Activated T-helper 2 cell treated with anti-CD3 and anti-CD28 coated beads, Interferon-gamma antibody, Interleukin-2, Interleukin-4, amounts not matched to agents 10 μg/mL and 5 μg/mL and 100 μg/mL, durations not matched to agents 14 hours and 24 hours and 36 hours (primary cell): ENCODE data around the gene KCTD6. TPM values are rescaled to one million over a fixed set of nuclear protein-coding genes. Genes with fewer than 3 reads are reported as not detected.

Experiments
- DNase-seq: peaks from one replicate; pipeline ENCODE4 v3.0.0; 2021; ENCODE audit warnings: low spot score
- H3K27ac Mint-ChIP-seq: one replicate; pipeline ENCODE4 v1.8.0; 2021; ENCODE audit warnings: mixed read lengths
- H3K27me3 Mint-ChIP-seq: one replicate; pipeline ENCODE4 v1.8.0; 2021; ENCODE audit warnings: low read depth, mixed read lengths
- H3K36me3 Mint-ChIP-seq: one replicate; pipeline ENCODE4 v1.8.0; 2021; ENCODE audit warnings: low read depth, mixed read lengths
- H3K4me1 Mint-ChIP-seq: one replicate; pipeline ENCODE4 v1.8.0; 2021; ENCODE audit warnings: low read depth, mixed read lengths
- H3K4me3 Mint-ChIP-seq: one replicate; pipeline ENCODE4 v1.8.0; 2021; ENCODE audit warnings: low read depth, mild to moderate bottlenecking, moderate library complexity, mixed read lengths
- H3K9me3 Mint-ChIP-seq: one replicate; pipeline ENCODE4 v1.8.0; 2021; ENCODE audit warnings: mixed read lengths
- intact Hi-C: fragments of 100-400 bp; cut with micrococcal nuclease; formaldehyde crosslinking; loops from one replicate; pipeline ENCODE4 v1.15.1; 2023
- total RNA-seq: library from RNA; stranded (reverse); gene quantifications from 2 replicates; pipeline ENCODE4 v1.2.3, GENCODE V29; 2022

KCTD6 gene
- total RNA-seq, 1 donor from 2014 or later: 7.2 TPM

DNA sequence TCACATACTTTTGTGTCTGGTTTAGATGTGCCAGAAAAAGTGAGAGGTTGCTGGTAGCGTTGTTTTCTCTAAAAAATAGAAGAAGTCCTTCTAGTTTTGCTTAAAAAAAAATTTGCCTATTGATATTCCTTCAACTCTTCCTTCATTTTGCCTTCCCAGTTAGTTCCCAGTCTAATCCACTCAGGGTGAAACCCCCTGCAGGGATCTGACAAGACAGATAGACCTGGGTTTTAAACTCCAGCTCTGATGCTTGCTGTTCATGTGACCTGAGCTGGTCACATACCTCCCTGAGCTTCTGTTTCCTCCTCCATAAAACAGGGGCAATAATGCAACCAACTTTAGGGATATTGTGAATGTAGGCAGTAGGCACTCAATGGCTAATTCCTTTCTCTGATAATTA lies 18.6 kb upstream of the KCTD6 start:
- H3K36me3 Mint-ChIP-seq: no peaks in the 10 kb centered on the region
- H3K4me1 Mint-ChIP-seq: peaks cover 46% of the 10 kb centered on the region
- H3K4me3 Mint-ChIP-seq: no peak overlapping the region
- H3K27ac Mint-ChIP-seq: no peak overlapping the region
- H3K9me3 Mint-ChIP-seq: no peaks in the 10 kb centered on the region
- intact Hi-C loops: loop anchor here (5.0 kb wide), 2 partner anchors 41 to 116 kb away; partner anchors contain the start of gene PDHB
- peaks cover 6% of the 10 kb centered on the region for H3K27me3 Mint-ChIP-seq
- DNase-seq: no peak

- H3K4me1 Mint-ChIP-seq: peaks cover 42% of the 10 kb centered on the region
These were observed 17.5 kb upstream of the KCTD6 start for GRCh38 chr3:58474348-58474911.

DNA sequence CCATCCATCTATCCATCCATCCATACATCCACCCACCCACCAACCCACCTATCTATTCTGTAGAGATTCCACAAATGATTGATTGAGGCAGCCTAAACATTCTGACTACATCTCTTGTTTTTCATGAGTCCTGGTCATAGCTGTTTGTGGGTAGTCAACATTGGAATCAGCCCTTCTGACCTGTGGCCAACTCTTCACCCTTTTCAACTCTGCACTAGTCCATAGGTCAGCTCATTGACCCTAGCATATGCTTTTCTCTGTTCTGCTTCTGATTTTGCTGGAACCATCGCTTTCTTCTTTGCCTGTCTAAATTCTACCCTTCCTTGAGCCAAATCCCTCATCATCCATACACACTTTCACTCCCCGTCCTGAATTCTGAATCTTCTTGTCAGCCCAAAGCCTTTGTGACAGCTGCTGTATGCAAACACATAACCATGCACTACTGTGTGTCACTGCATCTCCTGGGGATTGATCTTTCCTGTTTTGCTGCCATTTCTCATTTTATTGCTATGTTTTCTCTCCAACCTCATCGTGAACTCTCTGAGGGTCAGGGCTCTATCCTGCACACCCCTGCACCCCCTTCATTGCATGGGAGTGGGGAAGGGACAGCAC lies 16.8 kb upstream of the KCTD6 start:
- H3K4me3 Mint-ChIP-seq: no peak overlapping the region
- no peak overlapping the region for H3K27ac Mint-ChIP-seq
- H3K36me3 Mint-ChIP-seq: no peaks in the 10 kb centered on the region
- intact Hi-C loops: loop anchor here (5.0 kb wide), 2 partner anchors 43 to 118 kb away; partner anchors contain the start of gene PDHB
- no peak for DNase-seq
- H3K27me3 Mint-ChIP-seq: peaks cover 8% of the 10 kb centered on the region
- H3K4me1 Mint-ChIP-seq: peaks cover 40% of the 10 kb centered on the region
- no peaks in the 10 kb centered on the region for H3K9me3 Mint-ChIP-seq

More at GRCh38 chr3:58474348-58474911, 17.5 kb upstream of the KCTD6 start:
- Mint-ChIP-seq H3K27me3 (peaks cover 8% of the 10 kb centered on the region), H3K36me3 (no peaks in the 10 kb centered on the region), H3K9me3 (no peaks in the 10 kb centered on the region), H3K27ac (no peak overlapping the region), H3K4me3 (no peak overlapping the region)
- intact Hi-C loops: loop anchor here (5.0 kb wide), 2 partner anchors 42 to 117 kb away; partner anchors contain the start of gene PDHB
- no peak for DNase-seq

DNA sequence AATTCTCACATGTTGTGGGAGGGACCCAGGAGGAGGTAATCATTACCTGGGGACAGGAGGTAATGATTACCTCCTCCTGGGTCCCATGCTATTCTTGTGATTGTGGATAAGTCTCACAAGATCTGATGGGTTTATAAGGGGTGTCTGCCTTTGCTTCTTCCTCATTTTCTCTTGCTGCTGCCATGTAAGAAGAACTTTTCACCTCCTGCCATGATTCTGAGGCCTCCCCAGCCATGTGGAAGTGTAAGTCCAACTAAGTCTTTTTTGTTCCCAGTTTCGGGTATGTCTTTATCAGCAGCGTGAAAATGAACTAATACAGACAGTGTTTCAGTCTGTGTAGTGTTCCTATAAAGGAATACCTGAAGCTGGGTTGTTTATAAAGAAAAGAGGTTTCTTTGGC lies 13.1 kb upstream of the KCTD6 start:
- peaks cover 19% of the 10 kb centered on the region for H3K4me1 Mint-ChIP-seq
- DNase-seq: no peak
- intact Hi-C loops: no loop called here
- peaks cover 20% of the 10 kb centered on the region for H3K27me3 Mint-ChIP-seq
- no peak overlapping the region for H3K27ac Mint-ChIP-seq
- no peaks in the 10 kb centered on the region for H3K36me3 Mint-ChIP-seq
- no peak overlapping the region for H3K4me3 Mint-ChIP-seq
- H3K9me3 Mint-ChIP-seq: peaks cover 3% of the 10 kb centered on the region

DNA sequence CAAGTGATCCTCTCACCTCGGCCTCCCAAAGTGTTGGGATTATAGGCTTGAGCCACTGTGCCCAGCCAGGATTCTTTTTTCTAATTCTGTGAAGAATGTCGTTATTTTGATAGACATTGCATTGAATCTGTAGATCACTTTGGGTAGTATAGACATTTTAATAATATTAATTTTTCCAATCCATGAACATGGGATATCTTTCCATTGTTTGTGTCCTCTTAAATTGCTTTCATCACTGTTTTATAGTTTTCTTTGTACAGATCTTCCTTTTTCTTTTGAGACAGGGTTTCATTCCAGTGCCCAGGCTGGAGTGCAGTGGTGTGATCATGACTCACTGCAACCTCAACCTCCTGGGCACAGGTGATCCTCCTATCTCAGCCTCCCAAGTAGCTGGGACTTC lies 11.6 kb upstream of the KCTD6 start:
- Mint-ChIP-seq H3K36me3 (no peaks in the 10 kb centered on the region), H3K4me3 (no peak overlapping the region), H3K27me3 (peaks cover 23% of the 10 kb centered on the region), H3K4me1 (peaks cover 3% of the 10 kb centered on the region), H3K9me3 (peaks cover 3% of the 10 kb centered on the region), H3K27ac (no peak overlapping the region)
- intact Hi-C loops: no loop called here
- DNase-seq: no peak

DNA sequence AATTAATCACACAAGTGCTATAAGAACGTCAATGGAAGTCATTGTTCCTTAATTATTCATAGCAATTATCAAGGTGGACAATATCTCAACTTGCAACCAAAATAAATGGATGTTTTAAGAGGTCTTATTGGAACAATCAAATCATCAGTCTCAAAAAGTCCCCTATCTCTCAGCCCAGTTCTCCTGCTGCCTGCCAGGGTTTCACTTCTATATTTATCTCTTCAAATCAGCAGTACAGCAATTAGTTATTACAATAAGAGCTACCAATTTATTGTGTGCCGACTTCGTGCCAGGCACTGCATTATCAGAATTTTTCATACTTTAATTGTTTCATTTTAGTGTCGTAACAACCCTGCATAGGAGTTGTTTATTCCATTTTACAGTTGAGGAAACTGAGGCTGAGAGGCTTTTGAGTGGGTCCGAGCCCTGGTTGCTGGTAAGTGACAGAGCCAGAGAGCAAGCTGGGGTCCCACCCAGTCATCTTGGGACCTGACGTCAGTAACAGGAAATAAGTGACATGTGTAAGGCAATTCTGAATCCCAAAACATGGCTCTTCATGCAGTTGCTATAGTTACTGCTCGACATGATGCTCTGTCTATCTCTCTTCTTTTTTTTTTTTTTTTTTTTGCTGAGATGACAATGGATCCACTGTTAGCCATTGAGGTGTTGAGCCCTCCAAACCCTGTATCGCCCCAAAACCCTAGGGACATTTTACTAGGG lies 8.8 kb upstream of the KCTD6 start:
- Mint-ChIP-seq H3K9me3 (peaks cover 3% of the 10 kb centered on the region), H3K27me3 (peaks cover 40% of the 10 kb centered on the region), H3K27ac (no peak overlapping the region), H3K4me3 (no peak overlapping the region), H3K4me1 (peaks cover 6% of the 10 kb centered on the region), H3K36me3 (no peaks in the 10 kb centered on the region)
- no peak for DNase-seq
- intact Hi-C loops: no loop called here

- intact Hi-C loops: no loop called here
- no peak overlapping the region for H3K27ac Mint-ChIP-seq
- no peaks in the 10 kb centered on the region for H3K36me3 Mint-ChIP-seq
- peaks cover 3% of the 10 kb centered on the region for H3K9me3 Mint-ChIP-seq
- H3K27me3 Mint-ChIP-seq: peaks cover 46% of the 10 kb centered on the region
- H3K4me3 Mint-ChIP-seq: no peak overlapping the region
- peaks cover 6% of the 10 kb centered on the region for H3K4me1 Mint-ChIP-seq
- no peak for DNase-seq
These were observed 7.7 kb upstream of the KCTD6 start for GRCh38 chr3:58484045-58484721.

DNA sequence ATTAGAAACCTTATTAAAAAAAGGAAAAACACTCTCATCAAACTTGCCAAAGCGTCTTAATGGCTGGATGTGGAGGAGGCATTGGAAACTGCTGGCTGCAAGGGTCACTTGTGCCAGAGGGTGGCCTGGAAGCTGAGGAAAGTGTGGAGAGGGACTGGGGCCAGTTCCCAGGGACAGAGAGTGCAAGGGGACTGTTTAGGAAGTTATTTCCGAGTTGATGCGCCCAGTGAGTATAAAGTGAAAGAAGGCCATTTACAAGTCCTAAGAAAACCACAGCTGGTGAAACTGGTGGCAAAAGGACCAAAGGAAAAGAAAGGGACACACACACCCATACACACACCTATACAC lies 7.2 kb upstream of the KCTD6 start:
- H3K27me3 Mint-ChIP-seq: peaks cover 51% of the 10 kb centered on the region
- intact Hi-C loops: no loop called here
- H3K36me3 Mint-ChIP-seq: no peaks in the 10 kb centered on the region
- H3K9me3 Mint-ChIP-seq: peaks cover 3% of the 10 kb centered on the region
- DNase-seq: no peak
- H3K4me1 Mint-ChIP-seq: peaks cover 7% of the 10 kb centered on the region
- no peak overlapping the region for H3K4me3 Mint-ChIP-seq
- H3K27ac Mint-ChIP-seq: no peak overlapping the region

GRCh38 chr3:58485801-58486435 lies 6.0 kb upstream of the KCTD6 start:
- Mint-ChIP-seq H3K36me3 (no peaks in the 10 kb centered on the region), H3K27me3 (peaks cover 52% of the 10 kb centered on the region), H3K27ac (no peak overlapping the region), H3K4me1 (peaks cover 10% of the 10 kb centered on the region), H3K4me3 (no peak overlapping the region), H3K9me3 (no peaks in the 10 kb centered on the region)
- DNase-seq: no peak
- intact Hi-C loops: no loop called here

- H3K4me1 Mint-ChIP-seq: peaks cover 15% of the 10 kb centered on the region
- intact Hi-C loops: no loop called here
- H3K4me3 Mint-ChIP-seq: no peak overlapping the region
- peaks cover 50% of the 10 kb centered on the region for H3K27me3 Mint-ChIP-seq
- no peaks in the 10 kb centered on the region for H3K36me3 Mint-ChIP-seq
- no peak for DNase-seq
- H3K9me3 Mint-ChIP-seq: no peaks in the 10 kb centered on the region
- H3K27ac Mint-ChIP-seq: no peak overlapping the region
These were observed 4.6 kb upstream of the KCTD6 start for GRCh38 chr3:58487140-58487886.

GRCh38 chr3:58488967-58489366 lies 2.9 kb upstream of the KCTD6 start:
- Mint-ChIP-seq H3K27me3 (peaks cover 46% of the 10 kb centered on the region), H3K4me1 (peaks cover 28% of the 10 kb centered on the region), H3K9me3 (no peaks in the 10 kb centered on the region), H3K36me3 (no peaks in the 10 kb centered on the region), H3K4me3 (no peak overlapping the region), H3K27ac (no peak overlapping the region)
- DNase-seq: no peak
- intact Hi-C loops: no loop called here
